T1000 (cell line): ENCODE measurements around the gene STAC.

Source experiments
- DNase-seq: peaks from one replicate; lab custom pipeline; 2025; ENCODE audit warnings: mixed read lengths; lab: John Stamatoyannopoulos, UW

The STAC gene

GRCh38 chr3:36595511-36595910 lies 215.2 kb downstream of the STAC start:
- DNase-seq: no peak

- DNase-seq: no peak
These were observed 216.1 kb downstream of the STAC start for GRCh38 chr3:36596419-36596818.

GRCh38 chr3:36597422-36597821 lies 217.1 kb downstream of the STAC start:
- peak; percentile 7 for DNase-seq
